Chondrocyte (in vitro differentiated cells): ENCODE measurements around the gene STIL. TPM values are rescaled to one million over a fixed set of nuclear protein-coding genes. Genes with fewer than 3 reads are reported as not detected.
"Not testable (repeated sequence)": the region's sequence is repeated elsewhere in the genome, so short reads cannot be mapped to it uniquely, and the experiment has no call there.

Experiments used
- DNase-seq: peaks from one replicate; pipeline ENCODE4 v3.0.0; 2021; ENCODE audit warnings: mixed read lengths, low spot score
- H3K27ac Mint-ChIP-seq: one replicate; pipeline ENCODE4 v1.8.0; 2021; ENCODE audit warnings: mild to moderate bottlenecking, moderate library complexity, mixed read lengths; ENCODE audit not compliant: unreplicated experiment
- H3K27me3 Mint-ChIP-seq: 2 replicates; pipeline ENCODE4 v1.8.0; 2021; ENCODE audit warnings: low read depth, mixed read lengths
- H3K36me3 Mint-ChIP-seq: 2 replicates; pipeline ENCODE4 v1.8.0; 2021; ENCODE audit warnings: low read depth, mixed read lengths
- H3K4me1 Mint-ChIP-seq: 2 replicates; pipeline ENCODE4 v1.8.0; 2021; ENCODE audit warnings: low read depth, mild to moderate bottlenecking, mixed read lengths
- H3K4me3 Mint-ChIP-seq: one replicate; pipeline ENCODE4 v1.8.0; 2021; ENCODE audit warnings: mild to moderate bottlenecking, moderate library complexity, mixed read lengths; ENCODE audit not compliant: unreplicated experiment
- H3K9me3 Mint-ChIP-seq: 2 replicates; pipeline ENCODE4 v1.8.0; 2021; ENCODE audit warnings: low read depth, mixed read lengths
- total RNA-seq: library from RNA; stranded (reverse); gene quantifications from 3 replicates; pipeline ENCODE4 v1.2.1, GENCODE V29; 2021
- TF ChIP-seq, protein P1 (sequence below): fragments of 200-600 bp; sonication (generic); IDR thresholded peaks from 2 replicates; pipeline ENCODE4 v1.5.0; 2021; ENCODE audit warnings: antibody characterized with exemption, mild to moderate bottlenecking, moderate library complexity

The STIL gene
- total RNA-seq, 1 donor from 2014 or later, result 5.0 TPM

DNA sequence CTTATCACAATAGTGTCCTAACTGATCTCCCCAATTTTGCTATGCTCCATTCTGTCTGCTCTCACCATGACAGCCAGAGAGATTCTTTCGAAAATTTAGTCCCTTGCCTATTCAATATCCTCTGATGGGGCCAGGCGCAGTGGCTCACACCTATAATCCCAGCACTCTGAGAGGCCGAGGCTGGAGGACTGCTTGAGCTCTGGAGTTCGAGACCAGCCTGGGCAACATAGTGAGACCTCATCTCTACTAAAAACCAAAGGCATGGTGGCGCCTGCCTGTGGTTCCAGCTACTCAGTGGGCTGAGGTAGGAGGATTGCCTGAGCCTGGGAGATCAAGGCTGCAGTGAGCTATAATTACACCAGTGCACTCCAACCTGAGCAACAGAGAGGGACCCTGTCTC, 108.0 kb downstream of the STIL start:
- Mint-ChIP-seq H3K4me3 (no peak overlapping the region), H3K4me1 (peaks cover 5% of the 10 kb centered on the region), H3K27ac (no peak overlapping the region), H3K27me3 (peaks cover 53% of the 10 kb centered on the region), H3K36me3 (no peaks in the 10 kb centered on the region), H3K9me3 (peaks cover 8% of the 10 kb centered on the region)
- TF ChIP-seq, protein P1, sequence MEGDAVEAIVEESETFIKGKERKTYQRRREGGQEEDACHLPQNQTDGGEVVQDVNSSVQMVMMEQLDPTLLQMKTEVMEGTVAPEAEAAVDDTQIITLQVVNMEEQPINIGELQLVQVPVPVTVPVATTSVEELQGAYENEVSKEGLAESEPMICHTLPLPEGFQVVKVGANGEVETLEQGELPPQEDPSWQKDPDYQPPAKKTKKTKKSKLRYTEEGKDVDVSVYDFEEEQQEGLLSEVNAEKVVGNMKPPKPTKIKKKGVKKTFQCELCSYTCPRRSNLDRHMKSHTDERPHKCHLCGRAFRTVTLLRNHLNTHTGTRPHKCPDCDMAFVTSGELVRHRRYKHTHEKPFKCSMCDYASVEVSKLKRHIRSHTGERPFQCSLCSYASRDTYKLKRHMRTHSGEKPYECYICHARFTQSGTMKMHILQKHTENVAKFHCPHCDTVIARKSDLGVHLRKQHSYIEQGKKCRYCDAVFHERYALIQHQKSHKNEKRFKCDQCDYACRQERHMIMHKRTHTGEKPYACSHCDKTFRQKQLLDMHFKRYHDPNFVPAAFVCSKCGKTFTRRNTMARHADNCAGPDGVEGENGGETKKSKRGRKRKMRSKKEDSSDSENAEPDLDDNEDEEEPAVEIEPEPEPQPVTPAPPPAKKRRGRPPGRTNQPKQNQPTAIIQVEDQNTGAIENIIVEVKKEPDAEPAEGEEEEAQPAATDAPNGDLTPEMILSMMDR, result no peak
- DNase-seq, result no peak

DNA sequence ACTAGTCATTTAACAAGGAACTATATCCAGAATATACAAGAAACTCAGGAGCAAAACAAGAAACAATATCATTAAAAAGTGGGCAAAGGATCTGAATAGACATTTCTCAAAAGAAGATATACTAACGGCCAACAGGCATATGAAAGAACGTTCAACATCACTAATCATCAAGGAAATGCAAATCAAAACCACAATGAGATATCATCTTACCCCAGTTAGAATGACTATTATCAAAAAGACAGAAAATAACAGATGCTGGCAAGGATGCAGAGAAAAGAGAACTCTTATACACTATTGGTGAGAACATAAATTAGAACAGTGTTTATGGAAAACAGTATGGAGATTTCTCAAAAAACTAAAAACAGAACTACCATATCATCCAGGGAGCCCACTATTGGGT, 110.4 kb downstream of the STIL start:
- H3K36me3 Mint-ChIP-seq, DNase-seq, H3K4me1 Mint-ChIP-seq, H3K9me3 Mint-ChIP-seq, H3K4me3 Mint-ChIP-seq, H3K27ac Mint-ChIP-seq: not testable (repeated sequence)
- peaks cover 51% of the 10 kb centered on the region for H3K27me3 Mint-ChIP-seq

- H3K36me3 Mint-ChIP-seq, result no peaks in the 10 kb centered on the region
- no peak for DNase-seq
- TF ChIP-seq, protein P1, result no peak
- H3K27me3 Mint-ChIP-seq, result peaks cover 48% of the 10 kb centered on the region
- peaks cover 8% of the 10 kb centered on the region for H3K9me3 Mint-ChIP-seq
- H3K4me3 Mint-ChIP-seq, result no peak overlapping the region
- peaks cover 5% of the 10 kb centered on the region for H3K4me1 Mint-ChIP-seq
- H3K27ac Mint-ChIP-seq, result no peak overlapping the region
These were observed 112.8 kb downstream of the STIL start for GRCh38 chr1:47201179-47201578.

Other genes starting within 250 kb of the STIL start
- not detected in 3 replicates for gene CYP4Z1, start 246.9 kb downstream of the STIL start, total RNA-seq
- gene CYP4A22, start 176.7 kb downstream of the STIL start, total RNA-seq, result not detected in 3 replicates
- gene PDZK1IP1, start 124.1 kb downstream of the STIL start, total RNA-seq, result not detected in 3 replicates
- gene TAL1, start 81.9 kb downstream of the STIL start, total RNA-seq, result 0.10 TPM in 2 of 3 replicates, not detected in the other
- 135 to 142 TPM (median 136 TPM) in 3 replicates for gene CMPK1, start 19.6 kb upstream of the STIL start, total RNA-seq
- not detected in 3 replicates for gene FOXE3, start 102.1 kb upstream of the STIL start, total RNA-seq
- gene FOXD2, start 123.9 kb upstream of the STIL start, total RNA-seq, result 0.90 to 1.0 TPM (median 1.0 TPM) in 3 replicates